H9 (cell line): ENCODE results near the gene TMC8. TPM values are rescaled to one million over a fixed set of nuclear protein-coding genes. Genes with fewer than 3 reads are reported as not detected.

Source experiments
- DNase-seq: peaks from one replicate; pipeline ENCODE4 v3.0.0-alpha.2; 2017
- H2AFZ ChIP-seq: one replicate; pipeline ENCODE4 v1.6.1; 2013; ENCODE audit warnings: mild to moderate bottlenecking, low read length, control low read depth, moderate library complexity
- H2AK5ac ChIP-seq: 2 replicates; pipeline ENCODE4 v1.6.1; 2013; ENCODE audit warnings: low read length, control low read depth, mixed read lengths; ENCODE audit not compliant: insufficient read length
- H2BK120ac ChIP-seq: one replicate; pipeline ENCODE4 v1.6.1; 2013; ENCODE audit warnings: low read depth, mild to moderate bottlenecking, low read length, control low read depth, inconsistent platforms; ENCODE audit not compliant: poor library complexity, severe bottlenecking
- H2BK12ac ChIP-seq: 2 replicates; pipeline ENCODE4 v1.6.1; 2013; ENCODE audit warnings: low read length, control low read depth, mixed read lengths, low read depth; ENCODE audit not compliant: insufficient read length
- H2BK15ac ChIP-seq: 2 replicates; pipeline ENCODE4 v1.6.1; 2013; ENCODE audit warnings: low read depth, low read length, control low read depth
- H2BK20ac ChIP-seq: one replicate; pipeline ENCODE4 v1.6.1; 2013; ENCODE audit warnings: low read depth, mild to moderate bottlenecking, low read length, control low read depth, inconsistent platforms; ENCODE audit not compliant: poor library complexity, severe bottlenecking
- H2BK5ac ChIP-seq: 2 replicates; pipeline ENCODE4 v1.6.1; 2013; ENCODE audit warnings: low read length, control low read depth, mixed read lengths; ENCODE audit not compliant: insufficient read length
- H3K14ac ChIP-seq: 2 replicates; pipeline ENCODE4 v1.6.1; 2013; ENCODE audit warnings: low read length, control low read depth; ENCODE audit not compliant: insufficient read depth
- H3K18ac ChIP-seq: 2 replicates; pipeline ENCODE4 v1.6.1; 2013; ENCODE audit warnings: low read depth, mild to moderate bottlenecking, mixed read lengths, low read length, control low read depth; ENCODE audit not compliant: insufficient read length
- H3K23ac ChIP-seq: 2 replicates; pipeline ENCODE4 v1.6.1; 2013; ENCODE audit warnings: low read length, control low read depth, mixed read lengths, low read depth; ENCODE audit not compliant: insufficient read length
- H3K23me2 ChIP-seq: 2 replicates; pipeline ENCODE4 v1.6.1; 2013; ENCODE audit warnings: low read depth, mild to moderate bottlenecking, mixed read lengths, low read length, control low read depth; ENCODE audit not compliant: insufficient read length, poor library complexity, severe bottlenecking
- H3K27ac ChIP-seq: 2 replicates; pipeline ENCODE4 v1.5.1; 2013; ENCODE audit warnings: low read length, control low read depth, mixed read lengths, low read depth; ENCODE audit not compliant: insufficient read length
- H3K27me3 ChIP-seq: 2 replicates; pipeline ENCODE4 v1.6.1; 2013; ENCODE audit warnings: low read length, control low read depth, inconsistent platforms; ENCODE audit not compliant: insufficient read depth
- H3K4ac ChIP-seq: 2 replicates; pipeline ENCODE4 v1.6.1; 2013; ENCODE audit warnings: low read depth, mild to moderate bottlenecking, control low read depth, inconsistent platforms, low read length, moderate library complexity
- H3K4me1 ChIP-seq: 2 replicates; pipeline ENCODE4 v1.6.1; 2013; ENCODE audit warnings: low read length, control low read depth, inconsistent platforms; ENCODE audit not compliant: insufficient read depth
- H3K4me2 ChIP-seq: 2 replicates; pipeline ENCODE4 v1.6.1; 2013; ENCODE audit warnings: low read length, control low read depth, mixed read lengths; ENCODE audit not compliant: insufficient read length, insufficient read depth
- H3K56ac ChIP-seq: 2 replicates; pipeline ENCODE4 v1.6.1; 2013; ENCODE audit warnings: low read depth, mild to moderate bottlenecking, mixed read lengths, low read length, control low read depth; ENCODE audit not compliant: insufficient read length
- H3K79me1 ChIP-seq: 2 replicates; pipeline ENCODE4 v1.6.1; 2013; ENCODE audit warnings: low read depth, mild to moderate bottlenecking, moderate library complexity, low read length, control low read depth, inconsistent platforms; ENCODE audit not compliant: insufficient read depth, poor library complexity, severe bottlenecking
- H3K79me2 ChIP-seq: 2 replicates; pipeline ENCODE4 v1.6.1; 2013; ENCODE audit warnings: low read length, control low read depth, inconsistent platforms; ENCODE audit not compliant: insufficient read depth
- H3K9ac ChIP-seq: 2 replicates; pipeline ENCODE4 v1.6.1; 2013; ENCODE audit warnings: low read length, control low read depth, mixed read lengths; ENCODE audit not compliant: insufficient read length; ENCODE audit errors: extremely low read depth
- H3K9me3 ChIP-seq: one replicate; pipeline ENCODE4 v1.6.1; 2013; ENCODE audit warnings: low read depth, low read length, inconsistent platforms; ENCODE audit not compliant: control insufficient read depth
- H3T11ph ChIP-seq: one replicate; pipeline ENCODE4 v1.6.1; 2013; ENCODE audit warnings: mild to moderate bottlenecking, low read length, control low read depth, inconsistent platforms
- H4K20me1 ChIP-seq: one replicate; pipeline ENCODE4 v1.6.1; 2013; ENCODE audit not compliant: control insufficient read depth, insufficient read length, insufficient read depth
- H4K5ac ChIP-seq: 2 replicates; pipeline ENCODE4 v1.6.1; 2013; ENCODE audit warnings: low read depth, mild to moderate bottlenecking, mixed read lengths, low read length, control low read depth; ENCODE audit not compliant: insufficient read length
- H4K8ac ChIP-seq: replicated peaks from 2 replicates; pipeline ENCODE4 v1.6.1; 2013; ENCODE audit warnings: low read length, control low read depth, mixed read lengths, low read depth; ENCODE audit not compliant: insufficient read length
- H4K91ac ChIP-seq: 2 replicates; pipeline ENCODE4 v1.6.1; 2013; ENCODE audit warnings: low read depth, mild to moderate bottlenecking, moderate library complexity, mixed read lengths, low read length, control low read depth; ENCODE audit not compliant: insufficient read length
- H3K27ac Mint-ChIP-seq, 3 experiments: 2 replicates in 2 of 3; 3 replicates in 1 of 3; pipeline ENCODE4 v1.8.0; 2020 to 2021; ENCODE audit warnings: mixed read lengths in 3 of 3, mild to moderate bottlenecking in 1 of 3, moderate library complexity in 1 of 3
- H3K27me3 Mint-ChIP-seq: 2 replicates; pipeline ENCODE4 v1.8.0; 2021; ENCODE audit warnings: low read depth, mild to moderate bottlenecking, moderate library complexity, mixed read lengths
- H3K36me3 Mint-ChIP-seq, 3 experiments: 2 replicates in 2 of 3; 3 replicates in 1 of 3; pipeline ENCODE4 v1.8.0; 2020 to 2021; ENCODE audit warnings: low read depth in 3 of 3, mixed read lengths in 3 of 3; ENCODE audit not compliant: insufficient read depth in 1 of 3
- H3K4me1 Mint-ChIP-seq, 2 experiments: 2 replicates each; pipeline ENCODE4 v1.8.0; 2020; ENCODE audit warnings: mixed read lengths in 2 of 2
- H3K4me3 Mint-ChIP-seq, 2 experiments: 2 replicates in 1 of 2; 3 replicates in 1 of 2; pipeline ENCODE4 v1.8.0; 2020 to 2021; ENCODE audit warnings: mild to moderate bottlenecking in 2 of 2, mixed read lengths in 2 of 2, moderate library complexity in 1 of 2
- H3K9me3 Mint-ChIP-seq, 2 experiments: 2 replicates in 1 of 2; 3 replicates in 1 of 2; pipeline ENCODE4 v1.8.0; 2020; ENCODE audit warnings: mild to moderate bottlenecking in 2 of 2, mixed read lengths in 2 of 2, moderate library complexity in 1 of 2
- WGBS: extraction: QIAGEN DNeasy Blood & Tissue Kit; methylation state at CpG from one replicate; pipeline ENCODE4 v1.1.7; 2013; ENCODE audit warnings: missing lambda C conversion rate, low lambda C conversion rate, mixed read lengths; ENCODE audit not compliant: insufficient read length; ENCODE audit errors: extremely low coverage; 5-methylcytosine and 5-hydroxymethylcytosine counted together
- total RNA-seq: library from RNA; stranded (reverse); gene quantifications from 2 replicates; pipeline ENCODE4 v1.2.1, GENCODE V29; 2021
- TF ChIP-seq, protein P1 (sequence below): fragments of 200-600 bp; sonication (generic); conservative IDR thresholded peaks from 3 replicates; pipeline ENCODE4 v1.8.0; 2021; ENCODE audit warnings: antibody characterized with exemption, mild to moderate bottlenecking

TMC8 gene
- total RNA-seq, 1 experiment from 2014 or later = 1.0 TPM

DNA sequence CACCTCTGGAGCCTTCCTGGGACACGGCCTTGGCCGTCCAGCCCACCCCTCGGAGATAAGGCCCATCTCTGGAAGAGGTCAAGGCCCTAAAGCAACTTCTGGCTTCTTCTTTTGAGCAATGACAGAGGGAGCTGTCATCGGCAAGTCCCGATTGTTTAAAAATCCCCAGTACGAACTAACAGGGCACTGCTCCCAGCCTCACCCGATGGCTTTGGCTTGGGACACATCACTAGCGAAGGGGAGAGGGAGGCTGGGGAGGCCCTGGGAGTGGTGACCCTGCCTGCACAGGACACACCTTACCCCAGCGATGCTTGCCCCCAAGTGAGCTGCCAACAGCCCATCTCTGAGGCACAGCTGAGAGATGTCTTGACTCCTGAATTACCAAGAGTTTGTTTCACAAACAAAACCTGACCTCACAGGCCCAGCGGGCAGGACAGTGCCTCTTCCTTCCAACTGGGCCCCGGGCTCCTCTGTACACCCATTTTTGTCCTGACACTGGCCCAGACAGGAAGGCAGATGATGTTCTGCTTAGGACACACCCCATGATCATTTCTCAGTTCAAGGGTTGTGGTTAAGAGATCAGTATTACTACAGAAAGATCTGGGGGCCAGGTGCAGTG is 42.6 kb downstream of the TMC8 start:
- Mint-ChIP-seq H3K27ac (peak overlapping the region; percentile 62 to 80 (median 64); a peak in 4 of 7 replicates), H3K4me3 (0 out of 5 replicates have a peak overlapping the region, but pooled peaks of 1 of the 2 experiments have one; percentile 23), H3K27me3 (no peaks in the 10 kb centered on the region; the same call in 1 of the 2 replicates), H3K4me1 (peaks cover 34 to 53% of the 10 kb centered on the region in 2 experiments), H3K9me3 (no peaks in the 10 kb centered on the region), H3K36me3 (peaks cover 19 to 53% (median 40%) of the 10 kb centered on the region in 3 experiments)
- Histone ChIP-seq H2AK5ac (no peak overlapping the region), H3K4me1 (no peaks in the 10 kb centered on the region; the same call in 1 of the 2 replicates), H4K8ac (no peak overlapping the region), H2BK5ac (no peak overlapping the region), H3K56ac (no peak overlapping the region), H3K18ac (no peak overlapping the region), H3K27ac (no peak overlapping the region), H3K23me2 (no peaks in the 10 kb centered on the region), H2BK15ac (no peak overlapping the region), H4K5ac (no peak overlapping the region), H4K91ac (no peak overlapping the region), H4K20me1 (peaks cover 4% of the 10 kb centered on the region), H2BK120ac (no peak overlapping the region), H3K9ac (no peak overlapping the region), H3K27me3 (no peaks in the 10 kb centered on the region), H3K14ac (no peak overlapping the region), H3K79me2 (no peaks in the 10 kb centered on the region), H3K4me2 (no peak overlapping the region), H3T11ph (no peak overlapping the region), H3K23ac (no peak overlapping the region), H2AFZ (no peak overlapping the region), H3K79me1 (no peaks in the 10 kb centered on the region), H3K4ac (no peak overlapping the region), H3K9me3 (no peaks in the 10 kb centered on the region), H2BK12ac (no peak overlapping the region), H2BK20ac (no peak overlapping the region)
- no peak for DNase-seq
- no CpG with 5 or more reads among the region's 11 CpGs for WGBS
- TF ChIP-seq, protein P1, sequence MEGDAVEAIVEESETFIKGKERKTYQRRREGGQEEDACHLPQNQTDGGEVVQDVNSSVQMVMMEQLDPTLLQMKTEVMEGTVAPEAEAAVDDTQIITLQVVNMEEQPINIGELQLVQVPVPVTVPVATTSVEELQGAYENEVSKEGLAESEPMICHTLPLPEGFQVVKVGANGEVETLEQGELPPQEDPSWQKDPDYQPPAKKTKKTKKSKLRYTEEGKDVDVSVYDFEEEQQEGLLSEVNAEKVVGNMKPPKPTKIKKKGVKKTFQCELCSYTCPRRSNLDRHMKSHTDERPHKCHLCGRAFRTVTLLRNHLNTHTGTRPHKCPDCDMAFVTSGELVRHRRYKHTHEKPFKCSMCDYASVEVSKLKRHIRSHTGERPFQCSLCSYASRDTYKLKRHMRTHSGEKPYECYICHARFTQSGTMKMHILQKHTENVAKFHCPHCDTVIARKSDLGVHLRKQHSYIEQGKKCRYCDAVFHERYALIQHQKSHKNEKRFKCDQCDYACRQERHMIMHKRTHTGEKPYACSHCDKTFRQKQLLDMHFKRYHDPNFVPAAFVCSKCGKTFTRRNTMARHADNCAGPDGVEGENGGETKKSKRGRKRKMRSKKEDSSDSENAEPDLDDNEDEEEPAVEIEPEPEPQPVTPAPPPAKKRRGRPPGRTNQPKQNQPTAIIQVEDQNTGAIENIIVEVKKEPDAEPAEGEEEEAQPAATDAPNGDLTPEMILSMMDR = no peak
